ENCODE measurements around the gene HNRNPL.
"Not testable (repeated sequence)": the region's sequence is repeated elsewhere in the genome, so short reads cannot be mapped to it uniquely, and the experiment has no call there.

Gene HNRNPL

GRCh38 chr19:38797781-38798180 lies 52.0 kb downstream of the HNRNPL start:
- DNase-seq, result not testable (repeated sequence)

DNA sequence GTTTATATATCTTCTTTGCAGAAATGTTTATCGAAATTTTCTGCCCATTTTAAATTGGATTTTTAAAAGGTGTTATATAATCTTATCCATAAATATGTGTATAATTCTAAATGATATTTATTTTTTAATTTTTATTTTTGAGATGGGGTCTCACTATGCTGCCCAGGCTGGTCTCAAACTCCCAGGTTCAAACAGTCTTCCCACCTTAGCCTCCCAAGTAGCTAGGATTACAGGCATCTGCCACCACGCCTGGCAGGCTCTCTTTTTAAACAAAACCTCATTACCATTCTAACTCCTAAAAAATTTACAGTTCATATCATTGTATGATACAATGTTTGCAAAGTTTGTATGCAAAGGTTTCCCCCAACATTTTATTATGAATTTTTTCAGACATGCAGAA lies 53.6 kb downstream of the HNRNPL start:
- DNase-seq, result no peak

DNA sequence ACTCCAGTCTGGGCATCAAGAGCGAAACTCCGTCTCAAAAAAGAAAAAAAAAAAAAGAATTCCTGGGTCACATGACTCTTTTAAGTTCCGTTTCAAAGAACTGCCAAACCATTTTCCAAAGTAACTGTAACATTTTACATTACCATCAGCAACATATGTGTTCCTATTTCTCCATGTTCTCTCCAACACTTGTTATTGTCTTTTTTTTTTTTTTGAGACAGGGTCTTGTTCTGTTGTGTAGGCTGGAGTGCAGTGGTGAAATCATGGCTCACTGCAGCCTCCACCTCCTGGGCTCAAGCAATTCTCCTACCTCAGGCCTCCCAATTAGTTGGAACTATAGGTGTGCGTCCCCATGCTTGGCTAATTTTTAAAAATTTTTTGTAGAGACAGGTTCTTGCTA lies 54.2 kb downstream of the HNRNPL start:
- no peak for DNase-seq

DNA sequence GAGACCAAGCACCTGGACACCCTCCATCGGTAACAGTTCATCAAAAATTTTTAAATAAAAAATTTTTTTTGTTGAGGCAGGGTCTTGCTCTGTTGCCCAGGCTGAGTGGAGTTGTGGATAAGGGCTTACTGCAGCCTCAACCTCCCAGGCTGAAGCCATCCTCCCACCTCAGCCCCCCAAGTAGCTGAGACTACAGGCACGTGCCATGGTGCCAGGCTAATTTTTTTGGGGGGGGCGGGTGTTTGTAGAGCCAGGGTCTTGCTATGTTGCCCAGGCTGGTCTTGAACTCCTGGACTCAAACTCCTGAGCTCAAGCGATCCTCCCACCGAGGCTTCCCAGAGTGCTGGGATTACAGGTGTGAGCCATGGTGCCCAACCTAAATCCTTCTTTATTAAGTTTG lies 56.1 kb downstream of the HNRNPL start:
- no peak for DNase-seq

DNA sequence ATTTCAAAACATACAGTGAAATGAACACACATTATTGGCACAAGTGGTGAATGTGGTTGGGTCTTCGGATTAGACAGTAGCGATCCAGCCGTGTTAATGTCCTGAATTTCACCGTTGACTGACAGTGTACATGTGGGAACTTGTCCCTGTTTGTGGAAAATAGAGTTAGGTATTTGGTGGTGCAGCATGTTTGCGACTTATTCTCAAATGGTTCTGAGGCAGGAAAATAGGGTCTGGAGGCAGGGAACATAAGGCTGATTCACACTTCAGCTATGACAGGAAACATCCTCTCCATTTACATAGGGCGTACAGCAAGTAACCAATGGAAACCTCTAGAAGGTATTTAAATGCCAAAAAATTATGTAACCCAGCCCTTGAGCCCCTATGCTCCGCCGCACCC lies 56.6 kb downstream of the HNRNPL start:
- DNase-seq, result no peak

DNA sequence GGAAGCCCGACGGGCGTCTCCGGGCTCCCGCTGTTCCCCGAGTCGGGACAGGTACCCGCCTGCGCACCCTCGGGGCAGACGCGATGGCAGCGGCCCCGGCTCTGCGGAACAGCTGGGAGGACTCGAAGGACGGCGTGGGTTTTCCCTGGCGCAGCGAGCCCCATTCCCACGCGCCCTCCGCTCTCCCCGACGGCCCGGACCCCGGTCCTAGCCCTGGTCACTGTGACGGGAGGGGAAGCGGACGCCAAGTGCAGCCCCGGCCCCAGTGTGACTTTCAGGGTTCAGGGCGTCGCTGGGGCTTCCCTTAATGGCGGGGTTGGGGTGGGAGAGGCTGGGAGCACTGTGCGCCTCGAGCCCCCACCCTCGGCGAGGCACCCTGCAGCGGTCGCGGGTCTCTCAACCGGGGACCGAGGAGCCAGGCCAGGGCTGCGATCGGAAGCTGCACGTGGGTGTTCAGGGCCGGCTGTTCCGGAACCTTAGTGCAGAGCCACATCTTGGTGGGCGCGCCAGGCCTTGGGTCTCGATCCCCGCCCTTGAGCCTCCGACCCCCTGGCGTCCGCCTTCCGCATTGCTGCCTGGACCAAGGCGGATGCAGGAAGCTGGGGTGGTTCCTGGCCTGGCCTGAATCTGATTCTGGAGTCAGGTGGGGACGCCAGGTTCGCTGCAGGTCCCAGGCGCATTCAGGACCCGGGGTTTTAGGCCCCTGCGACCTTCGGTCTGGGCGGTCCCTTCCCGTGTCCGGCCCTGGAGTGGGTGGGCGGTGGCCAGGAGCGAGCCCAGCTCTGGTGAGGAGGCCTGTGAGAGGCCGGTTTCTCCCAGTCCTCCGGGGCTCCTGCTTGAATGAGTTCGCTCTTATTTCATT lies 57.3 kb downstream of the HNRNPL start:
- DNase-seq, result peak; percentile 46

DNA sequence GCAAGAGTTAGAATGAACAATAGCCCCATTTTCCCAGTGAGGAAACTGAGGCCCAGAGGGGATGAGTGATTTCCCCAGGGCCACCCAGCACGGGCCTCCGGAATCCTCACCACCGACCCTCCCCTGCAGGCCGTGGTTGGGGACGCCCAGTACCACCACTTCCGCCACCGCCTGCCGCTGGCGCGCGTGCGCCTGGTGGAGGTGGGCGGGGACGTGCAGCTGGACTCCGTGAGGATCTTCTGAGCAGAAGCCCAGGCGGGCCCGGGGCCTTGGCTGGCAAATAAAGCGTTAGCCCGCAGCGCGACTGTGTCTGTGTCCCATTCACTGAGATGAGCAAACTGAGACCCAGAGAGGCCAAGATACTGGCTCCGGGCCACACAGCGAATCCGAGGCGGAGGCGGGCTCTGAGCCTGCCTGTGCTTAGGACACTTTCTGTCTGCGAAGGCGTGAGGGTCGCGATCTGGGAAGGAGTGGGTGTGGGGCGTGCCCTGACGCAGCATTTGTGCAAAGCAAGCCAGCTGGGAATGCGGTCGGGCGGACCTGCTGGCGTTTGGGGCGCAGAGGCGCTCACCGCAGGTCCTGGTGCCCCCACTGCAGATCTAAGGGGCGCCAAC lies 58.2 kb downstream of the HNRNPL start:
- not testable (repeated sequence) for DNase-seq

- DNase-seq, result not testable (repeated sequence)
Measured at GRCh38 chr19:38790507-38791403, 59.0 kb downstream of the HNRNPL start.

- DNase-seq, result no peak
Measured at GRCh38 chr19:38788478-38789243, 61.1 kb downstream of the HNRNPL start, which contains the start of gene LGALS7B. LGALS7B (plus strand) TSS chr19:38789200; CDS start chr19:38789227, 27 bp downstream.

GRCh38 chr19:38786572-38787265 lies 63.1 kb downstream of the HNRNPL start:
- DNase-seq, result no peak
